ENCODE data around the gene TPTE. TPM values are rescaled to one million over a fixed set of nuclear protein-coding genes. Genes with fewer than 3 reads are reported as not detected.
A peak's percentile ranks its signal among the peaks of the same experiment; 100 is the strongest.
"Not testable (repeated sequence)": the region's sequence is repeated elsewhere in the genome, so short reads cannot be mapped to it uniquely, and the experiment has no call there.

Gene TPTE
- total RNA-seq, 6 experiments from 2014 or later, result not detected

DNA sequence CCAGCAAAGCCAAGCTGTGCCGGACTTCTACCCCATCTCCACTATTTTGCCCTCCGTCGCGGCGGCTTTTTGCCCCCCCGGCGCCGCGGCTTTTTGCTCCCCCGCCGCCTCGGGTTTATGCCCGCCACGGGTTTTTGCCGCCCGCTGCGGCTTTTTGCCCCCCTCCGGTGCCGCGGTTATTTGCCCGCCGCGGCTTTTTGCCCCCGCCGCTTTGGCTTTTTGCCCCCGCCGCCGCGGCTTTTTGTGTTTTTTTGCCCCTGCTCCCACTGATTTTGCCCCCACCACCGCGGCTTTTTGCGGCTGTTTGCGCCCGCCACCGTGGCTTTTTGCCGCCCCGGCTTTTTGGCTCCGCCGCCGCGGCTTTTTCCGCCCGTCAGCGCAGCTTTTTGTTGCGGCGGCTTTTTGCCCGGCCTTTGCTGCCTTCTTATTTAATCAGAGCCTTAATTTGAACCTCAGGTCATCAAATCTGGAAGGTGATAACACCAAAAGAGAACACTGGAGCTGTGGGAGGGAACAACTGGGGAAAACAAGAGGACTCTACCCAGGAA lies 106.0 kb downstream of the TPTE start:
- H3K27me3 ChIP-seq, result no peaks in the 10 kb centered on the region
- intact Hi-C loops (cut with DNase I), result no loop called here
- 61% methylated on average over 46 of the region's 47 CpGs for WGBS (ENCODE audit: insufficient coverage, low coverage, low lambda C conversion rate, missing lambda C conversion rate)
- DNase-seq (no peak), ATAC-seq (no peak)
- no peak overlapping the region for H3K4me3 ChIP-seq
- no peak overlapping the region for H3K27ac ChIP-seq
- no peaks in the 10 kb centered on the region for H3K9me3 ChIP-seq
- no peaks in the 10 kb centered on the region for H3K36me3 ChIP-seq
- no peaks in the 10 kb centered on the region for H3K4me1 ChIP-seq
- TF ChIP-seq, protein P1, sequence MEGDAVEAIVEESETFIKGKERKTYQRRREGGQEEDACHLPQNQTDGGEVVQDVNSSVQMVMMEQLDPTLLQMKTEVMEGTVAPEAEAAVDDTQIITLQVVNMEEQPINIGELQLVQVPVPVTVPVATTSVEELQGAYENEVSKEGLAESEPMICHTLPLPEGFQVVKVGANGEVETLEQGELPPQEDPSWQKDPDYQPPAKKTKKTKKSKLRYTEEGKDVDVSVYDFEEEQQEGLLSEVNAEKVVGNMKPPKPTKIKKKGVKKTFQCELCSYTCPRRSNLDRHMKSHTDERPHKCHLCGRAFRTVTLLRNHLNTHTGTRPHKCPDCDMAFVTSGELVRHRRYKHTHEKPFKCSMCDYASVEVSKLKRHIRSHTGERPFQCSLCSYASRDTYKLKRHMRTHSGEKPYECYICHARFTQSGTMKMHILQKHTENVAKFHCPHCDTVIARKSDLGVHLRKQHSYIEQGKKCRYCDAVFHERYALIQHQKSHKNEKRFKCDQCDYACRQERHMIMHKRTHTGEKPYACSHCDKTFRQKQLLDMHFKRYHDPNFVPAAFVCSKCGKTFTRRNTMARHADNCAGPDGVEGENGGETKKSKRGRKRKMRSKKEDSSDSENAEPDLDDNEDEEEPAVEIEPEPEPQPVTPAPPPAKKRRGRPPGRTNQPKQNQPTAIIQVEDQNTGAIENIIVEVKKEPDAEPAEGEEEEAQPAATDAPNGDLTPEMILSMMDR (IDR thresholded peaks at IDR 0.05), result no peak
- TF ChIP-seq POLR2A (IDR thresholded peaks at IDR 0.05), result no peak

DNA sequence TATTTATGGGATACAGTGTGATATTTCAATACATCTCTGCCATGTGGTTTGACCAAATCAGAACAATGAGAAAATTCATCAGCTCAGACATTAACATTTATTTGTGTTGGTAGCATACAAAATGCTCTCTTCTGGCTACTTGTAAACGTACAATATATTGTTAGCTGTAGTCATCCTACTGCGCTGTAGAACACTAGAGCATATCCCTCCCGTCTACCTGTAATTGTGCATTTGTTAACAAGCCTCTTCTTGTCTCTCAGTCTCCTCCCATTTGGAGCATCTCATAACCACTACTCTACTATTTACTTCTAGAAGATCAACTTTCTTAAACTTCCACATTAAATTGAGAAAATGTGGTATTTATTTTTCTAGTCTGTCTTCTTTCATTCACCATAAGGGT lies 107.9 kb downstream of the TPTE start:
- H3K36me3 ChIP-seq; H3K4me3 ChIP-seq; H3K27ac ChIP-seq; DNase-seq; intact Hi-C loops (cut with DNase I); H3K4me1 ChIP-seq; H3K9me3 ChIP-seq; H3K27me3 ChIP-seq: not testable (repeated sequence)
- peak in 1 of 4 donors; percentile 38 for ATAC-seq
- WGBS (ENCODE audit: insufficient coverage, low coverage, low lambda C conversion rate, missing lambda C conversion rate), result 43% methylated on average over 3 of the region's 3 CpGs

DNA sequence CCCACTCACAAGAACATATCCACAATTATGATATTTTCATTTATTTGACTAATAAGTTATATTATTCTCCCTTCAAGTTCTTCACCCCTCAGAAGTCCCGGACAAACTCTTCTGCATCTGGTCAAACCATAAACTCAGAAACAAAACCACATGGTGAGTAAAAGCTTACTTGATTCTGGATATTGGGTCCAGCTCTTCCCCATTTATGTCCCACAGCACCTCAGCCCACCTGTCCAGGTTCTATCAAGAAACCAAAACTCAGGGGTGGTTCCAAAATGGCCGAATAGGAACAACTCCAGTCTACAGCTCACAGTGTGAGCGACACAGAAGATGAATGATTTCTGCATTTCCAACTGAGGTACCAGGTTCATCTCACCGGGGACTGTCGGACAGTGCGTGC lies 109.4 kb downstream of the TPTE start:
- H3K27ac ChIP-seq; H3K27me3 ChIP-seq; H3K9me3 ChIP-seq; H3K4me3 ChIP-seq; intact Hi-C loops (cut with DNase I); H3K36me3 ChIP-seq; DNase-seq; H3K4me1 ChIP-seq: not testable (repeated sequence)
- 39% methylated on average over 6 of the region's 6 CpGs for WGBS (ENCODE audit: insufficient coverage, low coverage, low lambda C conversion rate, missing lambda C conversion rate)
- peak in 1 of 4 donors; percentile 16 for ATAC-seq

DNA sequence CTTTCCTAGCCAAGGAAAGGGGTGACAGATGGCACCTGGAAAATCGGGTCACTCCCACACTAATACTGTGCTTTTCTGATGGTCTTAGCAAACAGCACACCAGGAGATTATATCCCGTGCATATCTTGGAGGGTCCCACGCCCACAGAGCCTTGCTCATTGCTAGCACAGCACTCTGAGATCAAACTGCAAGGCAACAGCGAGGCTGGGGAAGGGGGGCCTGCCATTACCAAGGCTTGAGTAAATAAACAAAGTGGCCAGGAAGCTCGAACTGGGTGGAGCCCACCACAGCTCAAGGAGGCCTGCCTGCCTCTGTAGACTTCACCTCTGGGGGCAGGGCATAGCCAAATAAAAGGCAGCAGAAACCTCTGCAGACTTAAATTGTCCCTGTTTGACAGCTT lies 109.9 kb downstream of the TPTE start:
- DNase-seq, H3K9me3 ChIP-seq: not testable (repeated sequence)

DNA sequence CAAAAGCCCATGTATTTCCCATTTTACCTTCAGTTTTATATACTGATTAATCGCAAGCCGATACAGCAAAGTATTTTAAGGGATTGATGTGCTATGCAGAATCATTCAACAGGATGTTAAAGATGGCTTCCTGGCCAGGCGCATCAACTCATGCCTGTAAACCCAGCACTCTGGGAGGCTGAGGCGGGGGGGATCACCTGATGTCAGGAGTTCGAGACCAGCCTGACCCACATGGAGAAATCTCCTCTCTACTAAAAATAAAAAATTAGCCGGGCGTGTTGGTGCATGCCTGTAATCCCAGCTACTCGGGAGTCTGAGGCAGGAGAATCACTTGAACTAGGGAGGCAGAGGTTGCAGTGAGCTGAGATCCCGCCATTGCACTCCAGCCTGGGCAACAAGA lies 116.8 kb downstream of the TPTE start:
- intact Hi-C loops (cut with DNase I); DNase-seq; H3K27me3 ChIP-seq; H3K36me3 ChIP-seq; H3K4me3 ChIP-seq; ATAC-seq; H3K4me1 ChIP-seq; H3K9me3 ChIP-seq; H3K27ac ChIP-seq: not testable (repeated sequence)
- WGBS (ENCODE audit: insufficient coverage, low coverage, low lambda C conversion rate, missing lambda C conversion rate), result 33% methylated on average over 9 of the region's 9 CpGs

More for the DNA sequence above, 109.9 kb downstream of the TPTE start:
- H3K36me3 ChIP-seq; H3K4me1 ChIP-seq; H3K27me3 ChIP-seq; ATAC-seq; H3K27ac ChIP-seq; intact Hi-C loops (cut with DNase I); H3K4me3 ChIP-seq: not testable (repeated sequence)
- 35% methylated on average over 5 of the region's 5 CpGs for WGBS (ENCODE audit: insufficient coverage, low coverage, low lambda C conversion rate, missing lambda C conversion rate)

DNA sequence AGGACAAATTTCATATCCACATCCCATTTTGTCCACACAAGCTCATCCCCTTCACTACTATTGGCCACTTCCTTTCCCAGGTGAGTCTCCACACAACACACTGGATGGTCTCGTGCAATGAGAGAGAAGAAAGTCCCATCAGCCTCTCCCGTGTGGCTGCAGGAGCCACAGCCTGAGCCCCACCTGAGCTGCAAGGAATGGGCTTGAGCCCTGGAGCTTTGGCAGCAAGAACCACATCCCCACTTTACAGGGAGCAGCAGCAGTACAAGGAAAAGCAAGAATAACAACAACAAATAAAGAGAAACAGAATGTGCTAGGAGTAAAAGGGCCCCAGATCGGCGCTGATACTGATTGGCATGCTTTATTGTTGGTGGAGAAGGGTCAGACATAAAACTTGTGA lies 117.7 kb downstream of the TPTE start:
- no peaks in the 10 kb centered on the region for H3K27me3 ChIP-seq
- no peaks in the 10 kb centered on the region for H3K4me1 ChIP-seq
- DNase-seq (no peak), ATAC-seq (peak in 1 of 4 donors; percentile 8)
- intact Hi-C loops (cut with DNase I), result no loop called here
- TF ChIP-seq, protein P1 (IDR thresholded peaks at IDR 0.05), result no peak
- no peak for TF ChIP-seq POLR2A (IDR thresholded peaks at IDR 0.05)
- no peak overlapping the region for H3K27ac ChIP-seq
- H3K36me3 ChIP-seq, result no peaks in the 10 kb centered on the region
- no peaks in the 10 kb centered on the region for H3K9me3 ChIP-seq
- no peak overlapping the region for H3K4me3 ChIP-seq
- WGBS (ENCODE audit: insufficient coverage, low coverage, low lambda C conversion rate, missing lambda C conversion rate), result 30% methylated on average over 4 of the region's 4 CpGs

DNA sequence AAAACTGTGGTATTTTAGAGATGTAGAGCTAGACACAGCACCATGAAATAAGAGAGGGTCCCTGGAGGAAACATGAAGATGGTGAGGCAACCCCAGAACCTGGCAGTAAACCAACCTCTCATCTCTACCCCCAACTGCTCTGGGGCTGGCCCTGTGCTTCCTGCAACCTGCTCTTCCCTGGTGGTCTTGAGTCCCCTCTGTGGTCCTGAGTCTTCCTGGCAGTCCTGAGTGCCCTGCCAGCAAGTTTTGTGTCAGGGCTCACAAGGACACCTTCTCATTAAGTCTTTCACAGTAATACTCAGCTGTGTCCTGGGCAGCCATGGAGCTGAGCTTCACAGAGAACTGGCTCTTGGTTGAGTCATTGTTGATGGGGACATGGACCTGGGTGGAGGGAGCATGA lies 118.4 kb downstream of the TPTE start:
- H3K9me3 ChIP-seq; H3K27ac ChIP-seq; H3K4me3 ChIP-seq; intact Hi-C loops (cut with DNase I); H3K36me3 ChIP-seq; H3K27me3 ChIP-seq; H3K4me1 ChIP-seq; DNase-seq: not testable (repeated sequence)
- peak in 2 of 4 donors; percentile 8 to 13 for ATAC-seq
